Body of pancreas (tissue), 4 donors: ENCODE measurements around the gene FMO5. TPM values are rescaled to one million over a fixed set of nuclear protein-coding genes. Genes with fewer than 3 reads are reported as not detected.

Experiments used
- ATAC-seq: fragments of 150-250 bp; one replicate; pipeline ENCODE4 v1.9.1; 2016
- DNase-seq, 4 donors: peaks; one replicate each; pipeline ENCODE4 v3.0.0-alpha.2; 2019
- H3K27ac ChIP-seq, 4 donors: fragments of 200-600 bp; sonication (generic); 1 replicate in 3 of 4; 2 replicates in 1 of 4; pipeline versions ENCODE4 v1.5.1 to v1.6.1; 2016 to 2019; ENCODE audit warnings: mild to moderate bottlenecking in 1 of 4, mixed read lengths in 1 of 4, moderate library complexity in 1 of 4
- H3K27me3 ChIP-seq, 2 donors: fragments of 200-600 bp; sonication (generic); one replicate each; pipeline ENCODE4 v1.6.0; 2016; ENCODE audit warnings: mild to moderate bottlenecking in 1 of 2
- H3K36me3 ChIP-seq, 2 donors: fragments of 200-600 bp; sonication (generic); replicated peaks in 1 of 2; 2 replicates each; pipeline ENCODE4 v1.5.1; 2016; ENCODE audit warnings: low read depth in 2 of 2; ENCODE audit not compliant: insufficient read depth in 1 of 2
- H3K4me1 ChIP-seq: fragments of 200-600 bp; sonication (generic); one replicate; pipeline ENCODE4 v1.6.0; 2016
- H3K4me3 ChIP-seq, 2 donors: fragments of 200-600 bp; sonication (generic); 1 replicate in 1 of 2; 2 replicates in 1 of 2; pipeline ENCODE4 v1.5.1; 2016 to 2019
- H3K9me3 ChIP-seq, 3 donors: fragments of 200-600 bp; sonication (generic); 1 replicate in 2 of 3; 2 replicates in 1 of 3; pipeline ENCODE4 v1.5.1; 2016
- CTCF ChIP-seq, 7 experiments: fragments of 450-650 bp in 4 of 7; fragments of 200-600 bp in 3 of 7; sonication (generic) in 3 of 7; IDR thresholded peaks; one replicate each; pipeline ENCODE4 v1.5.1; 2016 to 2019; ENCODE audit warnings: antibody characterized with exemption in 7 of 7
- POLR2A ChIP-seq, 3 donors: fragments of 450-650 bp; IDR thresholded peaks; one replicate each; pipeline ENCODE4 v1.6.1; 2016; ENCODE audit warnings: antibody characterized with exemption in 3 of 3, mild to moderate bottlenecking in 2 of 3
- WGBS, 2 donors: methylation state at CpG; one replicate each; pipeline ENCODE4 v1.1.5; 2017; 5-methylcytosine and 5-hydroxymethylcytosine counted together
- intact Hi-C: fragments of 100-400 bp; cut with DNase I; formaldehyde crosslinking; loops from one replicate; pipeline ENCODE4 v1.15.1; 2023
- total RNA-seq, 2 donors: library from RNA; depleted of rRNA; stranded (reverse); fragments of >200 nt; gene quantifications; one replicate each; pipeline ENCODE4 v1.1.0, GENCODE V29; 2016

The FMO5 gene
- total RNA-seq, 2 donors from 2014 or later, result 30.6 to 68.6 TPM

- WGBS, 2 donors, result 63 to 74% methylated on average over 6 of the region's 6 CpGs
- TF ChIP-seq CTCF (IDR thresholded peaks at IDR 0.05), result no peak
- TF ChIP-seq POLR2A (IDR thresholded peaks at IDR 0.05), result no peak
- Histone ChIP-seq H3K4me3 (no peak overlapping the region), H3K36me3 (no peaks in the 10 kb centered on the region), H3K9me3 (no peaks in the 10 kb centered on the region), H3K27me3 (no peaks in the 10 kb centered on the region), H3K27ac (peak overlapping the region in 3 of 4 donors; percentile 93 to 94 (median 93)), H3K4me1 (peaks cover 54% of the 10 kb centered on the region)
- ATAC-seq (no peak), DNase-seq (no peak)
- intact Hi-C loops, result loop anchor here (10.0 kb wide), 1 partner anchor 75 kb away; the partner anchor contains the start of gene CHD1L
These were observed 55.1 kb downstream of the FMO5 start for GRCh38 chr1:147169840-147170674.

GRCh38 chr1:147169171-147169570 is 56.0 kb downstream of the FMO5 start:
- TF ChIP-seq POLR2A (IDR thresholded peaks at IDR 0.05) (no peak), CTCF (IDR thresholded peaks at IDR 0.05) (no peak)
- H3K4me3 ChIP-seq, result no peak overlapping the region
- ATAC-seq, result no peak
- peak overlapping the region in 2 of 4 donors; percentile 46 to 93 for H3K27ac ChIP-seq
- no peak for DNase-seq
- H3K36me3 ChIP-seq, result no peaks in the 10 kb centered on the region
- peaks cover 47% of the 10 kb centered on the region for H3K4me1 ChIP-seq
- H3K9me3 ChIP-seq, result no peaks in the 10 kb centered on the region
- intact Hi-C loops, result no loop called here
- no peaks in the 10 kb centered on the region for H3K27me3 ChIP-seq
- 25 to 29% methylated on average over 3 of the region's 3 CpGs for WGBS, 2 donors

DNA sequence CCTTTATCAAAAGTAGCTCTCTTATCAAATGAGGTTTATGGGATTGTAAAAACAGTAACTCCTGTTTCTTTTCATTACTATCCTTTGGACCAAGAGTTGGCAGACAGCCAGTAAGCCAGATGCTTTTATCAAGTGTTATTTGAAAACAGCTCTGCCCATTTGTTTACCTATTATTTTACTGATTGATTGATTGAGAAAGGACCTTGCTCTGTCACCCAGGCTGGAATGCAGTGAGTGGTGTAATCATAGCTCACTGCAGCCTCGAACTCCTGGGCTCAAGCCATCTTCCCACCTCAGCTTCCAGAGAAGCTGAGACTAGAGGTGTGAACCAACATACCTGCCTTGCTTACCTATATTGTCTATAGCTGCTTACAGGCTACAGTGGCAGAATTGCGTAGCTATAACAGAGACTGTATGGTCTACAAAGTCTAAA is 56.5 kb downstream of the FMO5 start:
- DNase-seq, result peak; percentile 68 to 84 (median 72)
- TF ChIP-seq CTCF (IDR thresholded peaks at IDR 0.05), result no peak

DNA sequence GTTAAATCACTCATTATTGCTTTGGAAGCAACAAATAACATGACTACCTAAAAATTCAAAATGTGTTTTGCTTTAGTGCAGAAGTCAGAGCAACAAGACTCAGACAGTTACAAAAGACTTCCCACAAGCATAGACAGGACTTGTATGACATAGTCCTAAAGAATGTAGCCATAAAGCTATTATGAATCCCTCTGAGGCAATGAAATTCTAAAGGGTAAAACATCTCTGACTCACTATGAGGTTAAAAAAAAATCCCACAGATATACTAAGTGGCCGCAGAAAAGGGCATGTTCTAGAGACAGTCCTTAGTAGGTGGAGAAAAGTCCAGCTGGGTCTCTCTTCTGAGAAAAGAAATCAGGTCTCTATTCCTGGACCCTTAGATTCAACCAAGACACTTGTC is 57.8 kb downstream of the FMO5 start:
- WGBS, 2 donors, result 71 to 90% methylated on average over 1 of the region's 1 CpG
- Histone ChIP-seq H3K27ac (no peak overlapping the region), H3K4me3 (no peak overlapping the region), H3K9me3 (no peaks in the 10 kb centered on the region), H3K4me1 (peaks cover 37% of the 10 kb centered on the region), H3K27me3 (no peaks in the 10 kb centered on the region), H3K36me3 (no peaks in the 10 kb centered on the region)
- ATAC-seq (no peak), DNase-seq (no peak)
- no peak for TF ChIP-seq POLR2A (IDR thresholded peaks at IDR 0.05)
- TF ChIP-seq CTCF (IDR thresholded peaks at IDR 0.05), result no peak
- intact Hi-C loops, result no loop called here

More for the DNA sequence above, 56.5 kb downstream of the FMO5 start:
- Histone ChIP-seq H3K36me3 (no peaks in the 10 kb centered on the region), H3K27me3 (no peaks in the 10 kb centered on the region), H3K27ac (peak overlapping the region in 2 of 4 donors; percentile 46 to 93), H3K9me3 (no peaks in the 10 kb centered on the region), H3K4me3 (no peak overlapping the region), H3K4me1 (peaks cover 42% of the 10 kb centered on the region)
- intact Hi-C loops, result no loop called here
- 19 to 27% methylated on average over 2 of the region's 2 CpGs for WGBS, 2 donors
- no peak for ATAC-seq
